ENCODE measurements around the gene H3-3A. TPM values are rescaled to one million over a fixed set of nuclear protein-coding genes. Genes with fewer than 3 reads are reported as not detected.

H3-3A gene
- total RNA-seq, 1 donor from 2014 or later: 1,150 TPM

DNA sequence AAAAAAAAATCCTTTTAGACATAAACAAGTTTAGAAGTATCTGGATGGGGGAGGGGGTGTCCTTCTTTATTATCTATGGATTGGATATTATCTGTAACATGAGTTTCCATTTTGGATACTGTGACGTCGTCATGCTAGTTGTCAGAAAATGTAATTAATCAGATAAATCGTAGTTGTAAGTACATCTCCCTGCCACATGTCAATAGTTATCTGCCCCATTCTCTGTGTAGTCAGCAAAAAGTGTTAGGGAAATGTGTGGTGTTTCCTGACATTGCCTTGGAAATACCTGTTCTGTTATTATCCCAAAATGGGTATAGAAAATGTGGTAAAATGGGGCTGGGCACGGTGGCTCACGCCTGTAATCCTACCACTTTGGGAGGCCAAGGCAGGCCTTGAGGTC lies 38.8 kb upstream of the H3-3A start:
- no peaks in the 10 kb centered on the region for H3K9me3 Mint-ChIP-seq (ENCODE audit: unreplicated experiment)
- H3K36me3 Mint-ChIP-seq (ENCODE audit: unreplicated experiment): no peaks in the 10 kb centered on the region
- H3K4me1 Mint-ChIP-seq (ENCODE audit: low read depth, unreplicated experiment): no peaks in the 10 kb centered on the region
- no peak for DNase-seq
- H3K4me3 Mint-ChIP-seq (ENCODE audit: unreplicated experiment): no peak overlapping the region
- TF ChIP-seq, protein P1, sequence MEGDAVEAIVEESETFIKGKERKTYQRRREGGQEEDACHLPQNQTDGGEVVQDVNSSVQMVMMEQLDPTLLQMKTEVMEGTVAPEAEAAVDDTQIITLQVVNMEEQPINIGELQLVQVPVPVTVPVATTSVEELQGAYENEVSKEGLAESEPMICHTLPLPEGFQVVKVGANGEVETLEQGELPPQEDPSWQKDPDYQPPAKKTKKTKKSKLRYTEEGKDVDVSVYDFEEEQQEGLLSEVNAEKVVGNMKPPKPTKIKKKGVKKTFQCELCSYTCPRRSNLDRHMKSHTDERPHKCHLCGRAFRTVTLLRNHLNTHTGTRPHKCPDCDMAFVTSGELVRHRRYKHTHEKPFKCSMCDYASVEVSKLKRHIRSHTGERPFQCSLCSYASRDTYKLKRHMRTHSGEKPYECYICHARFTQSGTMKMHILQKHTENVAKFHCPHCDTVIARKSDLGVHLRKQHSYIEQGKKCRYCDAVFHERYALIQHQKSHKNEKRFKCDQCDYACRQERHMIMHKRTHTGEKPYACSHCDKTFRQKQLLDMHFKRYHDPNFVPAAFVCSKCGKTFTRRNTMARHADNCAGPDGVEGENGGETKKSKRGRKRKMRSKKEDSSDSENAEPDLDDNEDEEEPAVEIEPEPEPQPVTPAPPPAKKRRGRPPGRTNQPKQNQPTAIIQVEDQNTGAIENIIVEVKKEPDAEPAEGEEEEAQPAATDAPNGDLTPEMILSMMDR (IDR thresholded peaks at IDR 0.05; ENCODE audit: partially characterized antibody, unreplicated experiment): no peak
- no peaks in the 10 kb centered on the region for H3K27me3 Mint-ChIP-seq (ENCODE audit: unreplicated experiment)
- H3K27ac Mint-ChIP-seq (ENCODE audit: unreplicated experiment): no peak overlapping the region

DNA sequence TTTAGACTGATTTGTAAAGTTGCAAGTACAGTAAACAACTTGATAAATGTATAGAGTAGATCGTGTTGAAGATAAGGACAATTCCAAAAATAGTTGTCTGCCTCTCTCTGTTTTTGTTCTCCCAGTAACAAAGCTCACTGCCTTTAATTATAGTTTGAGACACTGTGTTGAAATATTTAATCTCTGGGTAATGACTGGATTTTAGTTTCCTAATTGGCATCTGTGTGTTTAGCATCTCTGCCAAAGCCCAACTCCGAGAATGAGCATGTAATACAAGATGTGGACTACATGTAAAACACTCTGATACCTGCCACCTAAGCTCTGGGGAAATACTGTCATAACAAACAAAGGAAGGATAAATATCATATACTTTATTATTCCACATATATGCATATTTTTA lies 35.7 kb upstream of the H3-3A start:
- no peak overlapping the region for H3K4me3 Mint-ChIP-seq (ENCODE audit: unreplicated experiment)
- TF ChIP-seq, protein P1 (IDR thresholded peaks at IDR 0.05; ENCODE audit: partially characterized antibody, unreplicated experiment): no peak
- no peaks in the 10 kb centered on the region for H3K36me3 Mint-ChIP-seq (ENCODE audit: unreplicated experiment)
- DNase-seq: no peak
- no peaks in the 10 kb centered on the region for H3K4me1 Mint-ChIP-seq (ENCODE audit: low read depth, unreplicated experiment)
- no peaks in the 10 kb centered on the region for H3K9me3 Mint-ChIP-seq (ENCODE audit: unreplicated experiment)
- H3K27ac Mint-ChIP-seq (ENCODE audit: unreplicated experiment): no peak overlapping the region
- H3K27me3 Mint-ChIP-seq (ENCODE audit: unreplicated experiment): no peaks in the 10 kb centered on the region

DNA sequence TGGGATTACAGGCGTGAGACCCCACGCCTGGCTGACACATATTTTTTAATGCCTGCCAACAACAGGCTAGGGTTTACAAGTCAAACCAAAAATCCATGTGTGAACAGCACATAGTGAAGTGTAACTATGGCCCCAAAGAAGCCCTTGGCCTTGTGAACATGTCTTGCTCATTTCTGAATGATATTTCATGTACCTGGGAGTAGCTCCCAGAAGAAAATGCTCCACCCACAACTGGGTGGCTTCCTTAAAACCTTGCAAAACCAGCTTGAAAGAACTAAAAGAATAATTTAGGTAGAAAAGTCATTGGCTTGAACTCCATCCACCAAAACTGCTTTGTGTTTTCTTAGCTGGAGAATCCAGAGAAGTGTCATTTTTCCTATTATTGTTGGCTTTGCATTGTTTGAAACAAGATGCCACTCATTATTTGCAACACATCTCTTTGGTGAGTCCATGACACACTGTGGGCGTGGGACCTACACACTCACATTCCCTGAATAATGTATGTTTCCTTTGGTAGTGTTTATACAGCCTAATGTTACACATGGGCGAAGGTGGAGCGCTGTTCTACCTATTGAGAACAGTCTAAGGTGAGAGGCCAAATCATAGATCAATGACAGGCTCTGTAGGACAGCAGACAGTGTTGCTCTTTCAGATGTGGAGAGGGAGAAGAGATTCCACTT lies 34.8 kb upstream of the H3-3A start:
- Mint-ChIP-seq H3K9me3 (ENCODE audit: unreplicated experiment) (no peaks in the 10 kb centered on the region), H3K36me3 (ENCODE audit: unreplicated experiment) (no peaks in the 10 kb centered on the region), H3K27ac (ENCODE audit: unreplicated experiment) (no peak overlapping the region), H3K4me3 (ENCODE audit: unreplicated experiment) (no peak overlapping the region), H3K4me1 (ENCODE audit: low read depth, unreplicated experiment) (no peaks in the 10 kb centered on the region), H3K27me3 (ENCODE audit: unreplicated experiment) (no peaks in the 10 kb centered on the region)
- no peak for DNase-seq
- TF ChIP-seq, protein P1 (IDR thresholded peaks at IDR 0.05; ENCODE audit: partially characterized antibody, unreplicated experiment): no peak

DNA sequence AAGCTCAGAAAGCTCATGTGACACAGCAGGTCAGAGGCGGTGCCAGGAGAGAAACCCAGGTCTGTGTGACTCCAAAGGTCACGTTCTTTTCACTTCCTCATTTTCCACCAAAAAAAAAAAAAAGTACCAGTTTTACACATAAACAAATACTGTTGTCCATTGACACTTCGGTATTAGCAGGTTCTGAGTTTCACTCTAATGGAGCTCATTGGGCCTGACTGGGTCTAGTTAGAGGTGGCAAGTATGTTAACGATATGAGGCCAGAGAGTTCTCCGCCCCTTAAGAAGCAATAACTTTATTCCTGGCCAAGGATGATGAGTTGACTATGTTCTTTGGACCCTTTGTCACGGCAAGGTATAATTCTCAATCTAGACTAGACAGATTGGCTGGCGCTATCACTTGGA lies 33.4 kb upstream of the H3-3A start:
- Mint-ChIP-seq H3K27ac (ENCODE audit: unreplicated experiment) (no peak overlapping the region), H3K9me3 (ENCODE audit: unreplicated experiment) (no peaks in the 10 kb centered on the region), H3K4me1 (ENCODE audit: low read depth, unreplicated experiment) (no peaks in the 10 kb centered on the region), H3K4me3 (ENCODE audit: unreplicated experiment) (no peak overlapping the region), H3K27me3 (ENCODE audit: unreplicated experiment) (no peaks in the 10 kb centered on the region), H3K36me3 (ENCODE audit: unreplicated experiment) (no peaks in the 10 kb centered on the region)
- TF ChIP-seq, protein P1 (IDR thresholded peaks at IDR 0.05; ENCODE audit: partially characterized antibody, unreplicated experiment): no peak
- DNase-seq: no peak

DNA sequence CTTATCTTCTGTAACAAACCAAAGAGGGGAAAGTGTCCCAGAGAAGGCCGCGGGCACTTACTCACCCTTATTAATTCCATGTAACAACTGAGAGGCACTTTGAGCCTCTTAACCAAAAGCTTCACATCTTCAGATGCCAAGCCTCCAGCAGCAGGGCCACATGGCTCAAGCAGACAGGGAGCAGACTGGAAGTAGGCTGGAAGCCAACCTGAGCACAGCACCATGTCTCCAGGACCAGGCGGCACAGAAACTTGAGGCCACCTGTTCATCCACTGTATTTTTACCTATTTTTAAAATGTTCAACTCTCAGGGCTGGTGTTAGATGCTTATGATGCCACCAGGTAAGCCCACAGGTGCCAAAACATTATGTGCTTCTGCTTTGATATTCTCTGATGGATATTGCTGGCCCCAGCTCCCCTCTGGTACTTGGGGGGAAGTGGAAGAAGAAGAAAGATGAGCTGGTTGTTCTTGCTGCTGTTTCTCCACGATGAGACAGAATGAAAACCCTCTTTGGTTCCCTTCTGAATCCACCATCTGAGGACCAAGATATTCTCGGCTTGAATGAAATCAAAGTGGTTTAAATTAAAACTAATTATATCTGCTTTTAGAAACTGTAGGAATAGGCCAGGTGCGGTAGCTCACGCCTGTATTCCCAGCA lies 32.8 kb upstream of the H3-3A start:
- H3K4me3 Mint-ChIP-seq (ENCODE audit: unreplicated experiment): no peak overlapping the region
- H3K9me3 Mint-ChIP-seq (ENCODE audit: unreplicated experiment): no peaks in the 10 kb centered on the region
- no peaks in the 10 kb centered on the region for H3K27me3 Mint-ChIP-seq (ENCODE audit: unreplicated experiment)
- H3K36me3 Mint-ChIP-seq (ENCODE audit: unreplicated experiment): no peaks in the 10 kb centered on the region
- H3K27ac Mint-ChIP-seq (ENCODE audit: unreplicated experiment): no peak overlapping the region
- no peaks in the 10 kb centered on the region for H3K4me1 Mint-ChIP-seq (ENCODE audit: low read depth, unreplicated experiment)
- TF ChIP-seq, protein P1 (IDR thresholded peaks at IDR 0.05; ENCODE audit: partially characterized antibody, unreplicated experiment): no peak
- no peak for DNase-seq

Measured in glutamatergic neuron (in vitro differentiated cells).